ENCODE measurements around the gene TRA2A. TPM values are rescaled to one million over a fixed set of nuclear protein-coding genes. Genes with fewer than 3 reads are reported as not detected.

Gene TRA2A
- total and polyA plus RNA-seq, 2 of the 13 experiments (the other 11 are each of a cell fraction or from before 2014, with no cell fraction given) = 39.1 to 41.6 TPM

- TF ChIP-seq, protein P1, sequence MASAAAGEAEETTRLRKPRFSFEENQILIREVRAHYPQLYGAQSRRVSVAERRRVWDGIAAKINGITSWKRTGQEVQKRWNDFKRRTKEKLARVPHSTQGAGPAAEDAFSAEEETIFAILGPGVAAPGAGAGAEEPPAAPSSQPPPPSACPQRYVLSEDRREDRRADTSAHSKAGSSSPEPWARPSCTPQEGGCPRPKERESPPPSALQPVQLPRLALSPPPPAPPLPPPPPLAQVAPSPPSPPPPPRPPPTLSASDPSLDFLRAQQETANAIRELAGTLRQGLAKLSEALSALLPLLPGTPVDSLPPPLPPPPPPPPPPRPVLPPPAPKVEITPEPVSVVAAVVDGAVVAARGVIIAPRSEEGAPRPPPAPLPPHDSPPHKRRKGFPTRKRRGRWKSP (CRISPR knock-in tag; IDR thresholded peaks at IDR 0.05) = peak; percentile 90
- peak; percentile 44 for TF ChIP-seq YEATS2 (CRISPR knock-in tag; IDR thresholded peaks at IDR 0.05; ENCODE audit: borderline replicate concordance)
- TF ChIP-seq TFDP2 (CRISPR knock-in tag; IDR thresholded peaks at IDR 0.05) = peak; percentile 94
- TF ChIP-seq ZNF687 (CRISPR knock-in tag; IDR thresholded peaks at IDR 0.05) = peak; percentile 91
- no peak for TF ChIP-seq NR1H2 (CRISPR knock-in tag; IDR thresholded peaks at IDR 0.05; ENCODE audit: borderline replicate concordance, low read depth)
- peak; percentile 29 for TF ChIP-seq HDAC2 (CRISPR knock-in tag; IDR thresholded peaks at IDR 0.05)
- TF ChIP-seq TRIM22 (IDR thresholded peaks at IDR 0.05) = no peak
- TF ChIP-seq ZHX2 (IDR thresholded peaks at IDR 0.05; ENCODE audit: low read depth) = no peak
- peak; percentile 45; the same call in 1 of the 2 replicates for TF ChIP-seq ZHX2 (CRISPR knock-in tag; IDR thresholded peaks at IDR 0.05; ENCODE audit: borderline replicate concordance)
- no peak for TF ChIP-seq ZNF496 (CRISPR knock-in tag; IDR thresholded peaks at IDR 0.05; ENCODE audit: insufficient replicate concordance)
- TF ChIP-seq, protein P2, sequence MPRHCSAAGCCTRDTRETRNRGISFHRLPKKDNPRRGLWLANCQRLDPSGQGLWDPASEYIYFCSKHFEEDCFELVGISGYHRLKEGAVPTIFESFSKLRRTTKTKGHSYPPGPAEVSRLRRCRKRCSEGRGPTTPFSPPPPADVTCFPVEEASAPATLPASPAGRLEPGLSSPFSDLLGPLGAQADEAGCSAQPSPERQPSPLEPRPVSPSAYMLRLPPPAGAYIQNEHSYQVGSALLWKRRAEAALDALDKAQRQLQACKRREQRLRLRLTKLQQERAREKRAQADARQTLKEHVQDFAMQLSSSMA (CRISPR knock-in tag; IDR thresholded peaks at IDR 0.05) = peak; percentile 68; the same call in 1 of the 2 replicates
- peak; percentile 79 for TF ChIP-seq HNRNPLL (IDR thresholded peaks at IDR 0.05; ENCODE audit: low read depth, low read length, poor library complexity, severe bottlenecking)
- 0 out of 2 replicates have a peak, but pooled peaks have one; percentile 61 for TF ChIP-seq ZNF562 (CRISPR knock-in tag; IDR thresholded peaks at IDR 0.05; ENCODE audit: borderline replicate concordance)
Observed at GRCh38 chr7:23474094-23474828, 57.5 kb downstream of the TRA2A start (continued).

All from HepG2 (cell line).